DOHH2 (cell line): ENCODE results near the gene APOO.
"Not testable (repeated sequence)": the region's sequence is repeated elsewhere in the genome, so short reads cannot be mapped to it uniquely, and the experiment has no call there.

Source experiments
- H3F3A ChIP-seq: fragments of 200-600 bp; sonication (generic), shearing (Covaris generic); 2 replicates; pipeline ENCODE4 v1.6.0; 2016; ENCODE audit warnings: antibody characterized with exemption, mild to moderate bottlenecking; ENCODE audit not compliant: control insufficient read depth, insufficient read depth
- H3K27ac ChIP-seq: fragments of 200-600 bp; sonication (generic); 2 replicates; pipeline ENCODE4 v1.5.1; 2014; ENCODE audit warnings: low read depth, mild to moderate bottlenecking, low read length, moderate library complexity
- H3K27me3 ChIP-seq: fragments of 200-600 bp; sonication (generic); 2 replicates; pipeline ENCODE4 v1.6.1; 2014; ENCODE audit warnings: mild to moderate bottlenecking, low read length, mixed read lengths; ENCODE audit not compliant: control insufficient read depth
- H3K36me3 ChIP-seq: fragments of 200-600 bp; sonication (generic); 2 replicates; pipeline ENCODE4 v1.6.1; 2014; ENCODE audit warnings: mild to moderate bottlenecking, low read length, moderate library complexity, mixed read lengths; ENCODE audit not compliant: control insufficient read depth
- H3K4me1 ChIP-seq: fragments of 200-600 bp; sonication (generic); 2 replicates; pipeline ENCODE4 v1.6.1; 2014; ENCODE audit warnings: mild to moderate bottlenecking, low read length, mixed read lengths; ENCODE audit not compliant: control insufficient read depth
- H3K4me2 ChIP-seq: fragments of 200-600 bp; sonication (generic); 2 replicates; pipeline ENCODE4 v1.6.0; 2014; ENCODE audit warnings: mild to moderate bottlenecking, low read length, moderate library complexity
- H3K4me3 ChIP-seq: fragments of 200-600 bp; sonication (generic); 2 replicates; pipeline ENCODE4 v1.5.1; 2014; ENCODE audit warnings: mild to moderate bottlenecking, low read length, mixed read lengths
- H3K79me2 ChIP-seq: fragments of 200-600 bp; sonication (generic); 2 replicates; pipeline ENCODE4 v1.6.1; 2014; ENCODE audit warnings: mild to moderate bottlenecking, low read length, mixed read lengths; ENCODE audit not compliant: control insufficient read depth
- H3K9me2 ChIP-seq: fragments of 200-600 bp; sonication (generic); replicated peaks from 2 replicates; pipeline ENCODE4 v1.6.1; 2014; ENCODE audit warnings: mild to moderate bottlenecking, low read length, mixed read lengths; ENCODE audit not compliant: control insufficient read depth
- H3K9me3 ChIP-seq: fragments of 200-600 bp; sonication (generic); 2 replicates; pipeline ENCODE4 v1.6.1; 2014; ENCODE audit warnings: antibody characterized with exemption, low read length, mixed read lengths; ENCODE audit not compliant: control insufficient read depth, insufficient read depth
- H4K20me1 ChIP-seq: fragments of 200-600 bp; sonication (generic); 2 replicates; pipeline ENCODE4 v1.6.0; 2014; ENCODE audit warnings: low read depth, mild to moderate bottlenecking, antibody characterized with exemption, low read length, moderate library complexity; ENCODE audit not compliant: control insufficient read depth, insufficient read depth
- CTCF ChIP-seq: fragments of 200-600 bp; sonication (generic); IDR thresholded peaks from one replicate; pipeline ENCODE4 v1.5.1; 2014; ENCODE audit warnings: antibody characterized with exemption, mild to moderate bottlenecking, low read depth, low read length; ENCODE audit not compliant: poor library complexity, severe bottlenecking
- EZH2phosphoT487 ChIP-seq: fragments of 200-600 bp; sonication (generic); IDR thresholded peaks from 2 replicates; pipeline ENCODE4 v1.6.1; 2017; ENCODE audit warnings: borderline replicate concordance, mild to moderate bottlenecking, antibody characterized with exemption, low read length, moderate library complexity, mixed read lengths

The APOO gene

GRCh38 chrX:23898412-23898959, 9.3 kb downstream of the APOO start:
- no peaks in the 10 kb centered on the region for H3F3A ChIP-seq
- peaks cover 20% of the 10 kb centered on the region for H3K4me1 ChIP-seq
- no peak overlapping the region for H3K27ac ChIP-seq
- TF ChIP-seq CTCF (no peak), EZH2phosphoT487 (no peak)
- no peaks in the 10 kb centered on the region for H4K20me1 ChIP-seq
- H3K9me2 ChIP-seq, result no peaks in the 10 kb centered on the region
- no peaks in the 10 kb centered on the region for H3K36me3 ChIP-seq
- H3K9me3 ChIP-seq, result no peaks in the 10 kb centered on the region
- H3K79me2 ChIP-seq, result peaks cover 26% of the 10 kb centered on the region
- H3K4me2 ChIP-seq, result no peak overlapping the region
- no peaks in the 10 kb centered on the region for H3K27me3 ChIP-seq
- H3K4me3 ChIP-seq, result no peak overlapping the region

GRCh38 chrX:23896981-23897380, 10.8 kb downstream of the APOO start:
- Histone ChIP-seq H3K4me3 (no peak overlapping the region), H3K4me2 (no peak overlapping the region), H3K9me2 (no peaks in the 10 kb centered on the region), H3K4me1 (peaks cover 12% of the 10 kb centered on the region), H3F3A (no peaks in the 10 kb centered on the region), H4K20me1 (no peaks in the 10 kb centered on the region), H3K36me3 (no peaks in the 10 kb centered on the region), H3K9me3 (no peaks in the 10 kb centered on the region), H3K27ac (no peak overlapping the region), H3K27me3 (no peaks in the 10 kb centered on the region), H3K79me2 (peaks cover 22% of the 10 kb centered on the region)
- TF ChIP-seq CTCF (no peak), EZH2phosphoT487 (no peak)

GRCh38 chrX:23896539-23896938, 11.2 kb downstream of the APOO start:
- not testable (repeated sequence) for H3K4me2 ChIP-seq, H3K9me3 ChIP-seq, H3K9me2 ChIP-seq, H3F3A ChIP-seq, H3K27ac ChIP-seq, H3K4me3 ChIP-seq, H4K20me1 ChIP-seq, H3K4me1 ChIP-seq, H3K27me3 ChIP-seq, H3K36me3 ChIP-seq
- peaks cover 18% of the 10 kb centered on the region for H3K79me2 ChIP-seq

- not testable (repeated sequence) for H3F3A ChIP-seq, H3K9me2 ChIP-seq, H3K79me2 ChIP-seq, H3K4me3 ChIP-seq, H3K4me2 ChIP-seq, H3K9me3 ChIP-seq, H4K20me1 ChIP-seq, H3K27ac ChIP-seq, H3K4me1 ChIP-seq, H3K36me3 ChIP-seq, H3K27me3 ChIP-seq
Measured at GRCh38 chrX:23894993-23895392, 12.7 kb downstream of the APOO start.
